Islet of Langerhans (tissue), 1 donor: Measurements from ENCODE around the gene LY86.

ENCODE experiments used
- FAIRE-seq: peaks from one replicate; lab custom pipeline; 2011; peaks lifted over from hg19 to GRCh38; lab: Jason Lieb, UNC

The LY86 gene

GRCh38 chr6:6570929-6571671 lies 17.4 kb upstream of the LY86 start:
- no peak for FAIRE-seq

- FAIRE-seq: no peak
Measured at GRCh38 chr6:6575143-6575542, 13.4 kb upstream of the LY86 start.

- FAIRE-seq: no peak
Measured at GRCh38 chr6:6577735-6578134, 10.8 kb upstream of the LY86 start.

GRCh38 chr6:6579281-6579680 lies 9.2 kb upstream of the LY86 start:
- no peak for FAIRE-seq

- no peak for FAIRE-seq
Measured at GRCh38 chr6:6580225-6580856, 8.2 kb upstream of the LY86 start.

- no peak for FAIRE-seq
Measured at GRCh38 chr6:6581054-6581453, 7.5 kb upstream of the LY86 start.

GRCh38 chr6:6582131-6582530 lies 6.4 kb upstream of the LY86 start:
- FAIRE-seq: no peak

GRCh38 chr6:6583836-6584235 lies 4.7 kb upstream of the LY86 start:
- no peak for FAIRE-seq

GRCh38 chr6:6584310-6585002 lies 4.1 kb upstream of the LY86 start:
- FAIRE-seq: no peak

GRCh38 chr6:6585003-6585311 lies 3.6 kb upstream of the LY86 start:
- no peak for FAIRE-seq

GRCh38 chr6:6586167-6586566 lies 2.4 kb upstream of the LY86 start:
- FAIRE-seq: no peak

GRCh38 chr6:6586671-6587526 lies 1.6 kb upstream of the LY86 start:
- no peak for FAIRE-seq

GRCh38 chr6:6587696-6588063 lies 840 bp upstream of the LY86 start:
- FAIRE-seq: no peak

GRCh38 chr6:6588924-6589709 lies 597 bp downstream of the LY86 start:
- no peak for FAIRE-seq

GRCh38 chr6:6590530-6590929 lies 2.0 kb downstream of the LY86 start:
- no peak for FAIRE-seq

- FAIRE-seq: no peak
Measured at GRCh38 chr6:6591778-6592465, 3.4 kb downstream of the LY86 start.

- FAIRE-seq: no peak
Measured at GRCh38 chr6:6592826-6593475, 4.4 kb downstream of the LY86 start.

- no peak for FAIRE-seq
Measured at GRCh38 chr6:6593867-6594468, 5.4 kb downstream of the LY86 start.

- no peak for FAIRE-seq
Measured at GRCh38 chr6:6595025-6595424, 6.5 kb downstream of the LY86 start.

- no peak for FAIRE-seq
Measured at GRCh38 chr6:6595952-6596351, 7.4 kb downstream of the LY86 start.
